ENCODE measurements around the gene DTX2.
"Not testable (repeated sequence)": the region's sequence is repeated elsewhere in the genome, so short reads cannot be mapped to it uniquely, and the experiment has no call there.

DTX2 gene

DNA sequence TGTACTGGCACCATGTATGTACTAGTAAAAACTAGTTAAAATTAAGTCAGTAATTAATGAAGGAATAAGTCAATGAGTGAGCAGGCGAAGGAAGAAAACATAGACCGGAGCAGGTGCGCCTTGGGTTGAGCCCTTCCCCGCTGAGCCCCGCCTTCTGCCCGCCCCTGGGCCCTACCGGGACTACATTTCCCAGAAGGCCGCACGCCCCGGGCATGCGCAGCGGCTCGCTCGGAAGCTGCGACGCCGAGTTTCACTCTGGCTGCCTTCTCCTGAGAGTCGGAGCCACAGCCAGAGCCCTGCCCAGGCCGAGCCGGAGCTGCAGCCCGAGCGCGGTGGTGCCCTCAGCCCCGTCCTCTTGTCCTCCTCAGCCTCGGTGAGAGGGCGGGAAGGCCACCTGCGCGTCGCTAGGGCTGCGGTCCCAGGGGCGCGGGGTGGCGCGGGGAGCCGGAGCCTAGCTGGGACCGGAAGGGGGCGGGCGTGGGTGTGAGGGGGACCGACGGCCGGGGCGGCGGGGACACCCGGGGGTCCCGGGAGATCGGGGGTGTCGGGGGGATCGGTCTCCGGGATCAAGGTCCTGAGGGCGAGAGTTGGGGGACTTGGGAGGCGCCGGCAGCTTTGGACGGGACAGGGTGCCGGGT lies at the start of gene DTX2:
Gene DTX2 (plus strand): TSS at position 246 of the 638 bp plus-strand sequence. CDS start 18,801 bp downstream, outside the sequence.
- not testable (repeated sequence) for DNase-seq

DNA sequence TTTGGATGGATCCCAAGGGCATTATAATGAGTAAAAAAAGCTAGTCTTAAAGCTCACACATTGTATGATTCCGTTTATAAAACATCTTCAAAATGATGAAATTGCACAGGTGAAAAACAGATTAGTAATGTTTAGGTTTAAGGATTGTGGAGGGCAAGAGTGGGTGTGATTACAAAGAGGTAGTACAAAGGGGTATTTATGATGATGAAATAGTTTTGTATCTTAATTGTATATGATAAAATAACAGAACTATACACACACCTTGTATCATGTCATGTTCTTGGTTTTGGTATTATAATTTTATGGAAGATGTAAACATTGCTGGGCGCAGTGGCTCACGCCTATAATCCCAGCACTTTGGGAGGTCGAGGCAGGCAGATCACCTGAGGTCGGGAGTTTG lies 49.3 kb upstream of the DTX2 start:
- TF ChIP-seq GATA1 (IDR thresholded peaks at IDR 0.05; ENCODE audit: low read depth, low read length) (no peak), POLR2A (IDR thresholded peaks at IDR 0.05; ENCODE audit: low read length) (no peak)
- no peak for DNase-seq

DNA sequence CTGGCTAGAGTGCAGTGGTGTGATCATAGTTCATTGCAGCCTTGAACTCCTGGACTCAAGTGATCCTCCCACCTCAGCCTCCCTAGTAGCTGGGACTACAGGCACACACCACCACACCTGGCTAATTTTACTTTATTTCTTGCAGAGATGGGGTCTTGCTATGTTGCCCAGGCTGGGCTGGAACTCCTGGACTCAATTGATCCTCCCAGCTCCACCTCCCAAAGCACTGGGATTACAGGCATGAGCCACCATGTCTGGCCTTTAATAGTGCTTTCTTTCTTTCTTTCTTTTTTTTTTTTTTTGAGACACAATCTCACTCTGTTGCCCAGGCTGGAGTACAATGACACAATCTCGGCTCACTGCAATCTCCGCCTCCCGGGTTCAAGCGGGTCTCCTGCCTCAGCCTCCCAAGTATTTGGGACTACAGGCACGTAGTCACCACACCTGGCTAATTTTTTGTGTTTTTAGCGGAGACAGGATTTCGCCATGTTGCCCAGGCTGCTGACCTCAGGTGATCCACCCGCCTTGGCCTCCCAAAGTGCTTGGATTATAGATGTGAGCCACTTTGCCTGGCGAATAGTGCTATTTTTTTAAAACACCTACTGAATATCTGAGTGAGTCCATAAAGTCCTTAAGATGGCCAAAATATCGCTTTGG lies 43.7 kb upstream of the DTX2 start:
- not testable (repeated sequence) for DNase-seq

DNA sequence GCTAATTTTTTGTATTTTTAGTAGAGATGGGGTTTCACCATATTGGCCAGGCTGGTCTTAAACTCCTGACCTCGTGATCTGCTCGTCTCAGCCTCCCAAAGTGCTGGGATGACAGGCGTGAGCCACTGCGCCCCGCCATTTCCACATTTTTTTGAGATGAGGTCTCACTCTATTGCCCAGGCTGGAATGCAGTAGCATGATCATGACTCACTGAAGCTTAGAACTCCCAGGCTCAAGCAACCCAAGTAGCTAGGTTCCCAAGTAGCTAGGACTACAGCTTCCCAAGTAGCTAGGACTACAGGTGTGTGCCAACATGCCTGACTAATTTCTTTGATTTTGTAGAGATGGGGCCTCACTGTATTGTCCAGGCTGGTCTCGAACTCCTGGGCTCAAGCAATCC lies 40.4 kb upstream of the DTX2 start:
- DNase-seq, result not testable (repeated sequence)

DNA sequence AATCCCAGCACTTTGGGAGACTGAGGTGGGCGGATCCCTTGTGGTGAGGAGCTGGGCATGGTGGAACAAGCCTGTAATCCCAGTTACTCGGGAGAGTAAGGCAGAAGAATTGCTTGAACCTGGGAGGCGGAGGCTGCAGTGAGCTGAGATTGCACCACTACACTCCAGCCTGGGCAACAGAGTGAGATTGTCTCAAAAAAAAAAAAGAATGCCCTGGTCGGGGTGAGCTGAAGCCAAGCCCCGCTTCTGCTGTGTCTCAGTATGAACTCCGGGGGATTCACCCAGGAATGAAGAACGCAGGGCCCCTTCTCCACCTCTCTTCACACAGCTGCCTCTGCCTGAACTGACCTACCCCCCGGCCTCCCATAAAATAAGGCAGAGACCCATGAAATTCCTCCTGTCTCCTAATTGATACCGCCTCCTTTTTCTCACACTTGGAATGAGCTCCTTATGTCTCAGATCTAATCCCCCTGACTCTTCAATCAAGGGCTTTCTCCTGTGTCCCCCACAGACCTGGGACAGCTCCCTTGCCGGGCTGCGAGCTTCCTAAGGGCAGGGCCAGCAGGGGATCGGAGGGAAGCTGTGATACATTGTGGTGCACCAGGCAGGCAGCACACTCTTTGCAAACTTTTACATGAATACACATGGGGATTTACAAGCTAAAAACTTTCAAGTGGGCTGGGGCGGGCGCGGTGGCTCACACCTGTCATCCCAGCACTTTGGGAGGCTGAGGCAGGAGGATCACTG lies 37.7 kb upstream of the DTX2 start:
- no peak for DNase-seq
- no peak for TF ChIP-seq GATA1 (IDR thresholded peaks at IDR 0.05; ENCODE audit: low read depth, low read length)
- no peak for TF ChIP-seq POLR2A (IDR thresholded peaks at IDR 0.05; ENCODE audit: low read length)

- no peak for DNase-seq
- TF ChIP-seq GATA1 (IDR thresholded peaks at IDR 0.05; ENCODE audit: low read depth, low read length), result no peak
- no peak for TF ChIP-seq POLR2A (IDR thresholded peaks at IDR 0.05; ENCODE audit: low read length)
Observed at GRCh38 chr7:76424413-76425111, 36.9 kb upstream of the DTX2 start, which contains the start of gene ZP3. Gene ZP3 (plus strand): TSS chr7:76424950. CDS start chr7:76424965, 15 bp downstream.

- DNase-seq, result no peak
- no peak for TF ChIP-seq POLR2A (IDR thresholded peaks at IDR 0.05; ENCODE audit: low read length)
Observed at GRCh38 chr7:76425156-76425555, 36.4 kb upstream of the DTX2 start.

DNA sequence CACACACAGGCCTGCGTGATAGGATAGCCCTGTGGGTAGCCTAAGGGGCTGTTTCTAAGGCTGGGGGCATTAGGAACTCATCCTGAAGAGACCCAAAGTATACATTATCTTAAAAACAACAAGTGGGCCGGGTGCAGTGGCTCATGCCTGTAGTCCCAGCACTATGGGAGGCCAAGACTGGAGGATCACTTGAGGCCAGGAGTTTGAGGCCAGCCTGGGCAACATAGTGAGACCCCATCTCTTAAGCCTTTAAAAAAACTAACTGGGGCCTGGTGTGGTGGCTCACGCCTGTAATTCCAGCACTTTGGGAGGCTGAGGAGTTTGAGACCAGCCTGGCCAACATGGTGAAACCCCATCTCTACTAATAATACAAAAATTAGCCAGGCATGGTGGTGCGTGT lies 36.0 kb upstream of the DTX2 start:
- DNase-seq, result not testable (repeated sequence)

GRCh38 chr7:76426246-76426645 lies 35.3 kb upstream of the DTX2 start:
- DNase-seq, result no peak
- TF ChIP-seq GATA1 (IDR thresholded peaks at IDR 0.05; ENCODE audit: low read depth, low read length) (no peak), POLR2A (IDR thresholded peaks at IDR 0.05; ENCODE audit: low read length) (no peak)

GRCh38 chr7:76427635-76428034 lies 33.9 kb upstream of the DTX2 start:
- TF ChIP-seq POLR2A (IDR thresholded peaks at IDR 0.05; ENCODE audit: low read length), result no peak
- TF ChIP-seq GATA1 (IDR thresholded peaks at IDR 0.05; ENCODE audit: low read depth, low read length), result no peak
- no peak for DNase-seq

- TF ChIP-seq GATA1 (IDR thresholded peaks at IDR 0.05; ENCODE audit: low read depth, low read length), result no peak
- TF ChIP-seq POLR2A (IDR thresholded peaks at IDR 0.05; ENCODE audit: low read length), result no peak
- no peak for DNase-seq
Observed at GRCh38 chr7:76428149-76428823, 33.2 kb upstream of the DTX2 start.

- no peak for TF ChIP-seq GATA1 (IDR thresholded peaks at IDR 0.05; ENCODE audit: low read depth, low read length)
- TF ChIP-seq POLR2A (IDR thresholded peaks at IDR 0.05; ENCODE audit: low read length), result no peak
- peak; percentile 17 to 33 for DNase-seq
Observed at GRCh38 chr7:76428868-76429805, 32.4 kb upstream of the DTX2 start.

GRCh38 chr7:76430211-76430610 lies 31.3 kb upstream of the DTX2 start:
- DNase-seq, result no peak
- TF ChIP-seq POLR2A (IDR thresholded peaks at IDR 0.05; ENCODE audit: low read length), result no peak
- TF ChIP-seq GATA1 (IDR thresholded peaks at IDR 0.05; ENCODE audit: low read depth, low read length), result no peak
